A673 (cell line): ENCODE data around the gene POC5. TPM values are rescaled to one million over a fixed set of nuclear protein-coding genes. Genes with fewer than 3 reads are reported as not detected.

Experiments
- BruUV-seq: library from RNA; stranded (reverse); fragments of 400-500 nt; replicated peaks from 2 replicates; lab custom pipeline; 2021; lab: Mats Ljungman, UMichigan
- CTCF ChIA-PET: fragments of 300-600 bp; sonication (Branson Sonifier 250); formaldehyde crosslinking; loops from one replicate; lab custom pipeline; 2022; ENCODE audit warnings: antibody characterized with exemption; lab: Charles Lee
- POLR2A ChIA-PET: fragments of 300-600 bp; sonication (Branson Sonifier 250); formaldehyde crosslinking; loops from one replicate; lab custom pipeline; 2022; ENCODE audit warnings: antibody characterized with exemption; ENCODE audit not compliant: low non-redundant PET; lab: Charles Lee
- DNase-seq: peaks from one replicate; pipeline ENCODE4 v3.0.0-alpha.2; 2015; ENCODE audit warnings: low spot score
- H3K27ac ChIP-seq: fragments of 200-600 bp; sonication (generic); 2 replicates; pipeline ENCODE4 v1.5.1; 2016; ENCODE audit warnings: mixed run types, low read depth, mild to moderate bottlenecking, mixed read lengths, antibody characterized with exemption, low read length; ENCODE audit not compliant: poor library complexity, severe bottlenecking
- H3K27me3 ChIP-seq: fragments of 200-600 bp; sonication (generic); replicated peaks from 2 replicates; pipeline ENCODE4 v1.6.1; 2017; ENCODE audit warnings: mixed run types, low read depth, mild to moderate bottlenecking, mixed read lengths, antibody characterized with exemption, low read length; ENCODE audit not compliant: insufficient read depth, poor library complexity
- H3K36me3 ChIP-seq: fragments of 200-600 bp; sonication (generic); 2 replicates; pipeline ENCODE4 v1.6.1; 2016; ENCODE audit warnings: mixed run types, mild to moderate bottlenecking, mixed read lengths, antibody characterized with exemption, low read length; ENCODE audit not compliant: insufficient read depth, poor library complexity, severe bottlenecking
- H3K4me1 ChIP-seq: fragments of 200-600 bp; sonication (generic); 2 replicates; pipeline ENCODE4 v1.6.1; 2017; ENCODE audit warnings: mixed run types, mild to moderate bottlenecking, mixed read lengths, antibody characterized with exemption, low read length; ENCODE audit not compliant: insufficient read depth, poor library complexity, severe bottlenecking
- H3K4me3 ChIP-seq: fragments of 200-600 bp; sonication (generic); 2 replicates; pipeline ENCODE4 v1.5.1; 2016; ENCODE audit warnings: low read depth, mixed run types, mild to moderate bottlenecking, mixed read lengths, low read length; ENCODE audit not compliant: poor library complexity, severe bottlenecking
- H3K9me3 ChIP-seq: fragments of 200-600 bp; sonication (generic); 2 replicates; pipeline ENCODE4 v1.6.1; 2016; ENCODE audit warnings: mixed run types, low read depth, mild to moderate bottlenecking, mixed read lengths, antibody characterized with exemption, low read length; ENCODE audit not compliant: poor library complexity, severe bottlenecking
- CTCF ChIP-seq: fragments of 300-800, 200-600 bp; sonication (generic); conservative IDR thresholded peaks from 2 replicates; pipeline ENCODE4 v1.5.1; 2017; ENCODE audit warnings: low read depth, mild to moderate bottlenecking, antibody characterized with exemption, low read length, moderate library complexity, mixed read lengths
- EZH2 ChIP-seq: fragments of 200-600 bp; sonication (generic); IDR thresholded peaks from 2 replicates; pipeline ENCODE4 v1.6.1; 2017; ENCODE audit warnings: borderline replicate concordance, low read depth, mild to moderate bottlenecking, mixed read lengths, antibody characterized with exemption, low read length; ENCODE audit not compliant: poor library complexity, severe bottlenecking
- intact Hi-C: fragments of 100-400 bp; cut with micrococcal nuclease; formaldehyde crosslinking; loops from one replicate; pipeline ENCODE4 v1.10.0; 2022; ENCODE audit not compliant: unreplicated experiment
- total RNA-seq: library from RNA; stranded (reverse); gene quantifications from 2 replicates; pipeline ENCODE4 v1.2.3, GENCODE V29; 2021

The POC5 gene
- total RNA-seq, 1 experiment from 2014 or later, result 28.5 TPM

DNA sequence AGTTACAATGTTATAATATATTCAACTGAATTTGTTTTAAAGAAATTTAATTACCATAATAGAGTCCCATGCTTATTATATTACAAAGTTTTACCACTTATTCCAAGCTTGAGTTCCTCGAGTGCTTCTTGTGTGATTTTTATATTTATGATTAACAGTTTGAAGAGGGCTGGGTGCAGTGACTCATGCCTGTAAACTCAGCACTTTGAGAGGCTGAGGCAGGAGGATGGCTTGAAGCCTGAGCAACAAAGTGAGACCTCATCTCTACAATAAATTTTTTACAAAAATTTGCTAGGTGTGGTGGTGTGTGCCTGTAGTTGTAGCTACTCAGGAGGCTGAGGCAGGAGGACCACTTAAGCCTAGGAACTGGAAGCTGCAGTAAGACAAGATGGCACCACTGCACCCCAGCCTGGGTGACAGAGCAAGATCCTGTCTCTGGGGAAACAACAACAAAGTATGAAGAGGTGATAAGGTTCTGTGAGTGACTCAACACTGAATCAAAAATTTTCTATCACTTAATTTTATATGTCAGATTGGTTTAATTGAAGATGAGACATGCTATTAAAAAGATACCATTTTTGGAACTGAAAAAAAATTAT, 9.2 kb downstream of the POC5 start:
- no peak for DNase-seq
- peaks cover 33% of the 10 kb centered on the region for H3K36me3 ChIP-seq
- CTCF ChIA-PET, result no interaction called here
- H3K4me3 ChIP-seq, result no peak overlapping the region
- intact Hi-C loops, result no loop called here
- no TSS peak for BruUV-seq
- POLR2A ChIA-PET, result no interaction called here
- no peaks in the 10 kb centered on the region for H3K9me3 ChIP-seq
- H3K27ac ChIP-seq, result no peak overlapping the region
- no peaks in the 10 kb centered on the region for H3K27me3 ChIP-seq
- no peak for TF ChIP-seq CTCF
- no peak for TF ChIP-seq EZH2
- H3K4me1 ChIP-seq, result no peaks in the 10 kb centered on the region

GRCh38 chr5:75706775-75707174, 10.5 kb downstream of the POC5 start:
- CTCF ChIA-PET, result no interaction called here
- BruUV-seq, result no TSS peak
- no peak for DNase-seq
- H3K27ac ChIP-seq, result no peak overlapping the region
- peaks cover 28% of the 10 kb centered on the region for H3K36me3 ChIP-seq
- POLR2A ChIA-PET, result no interaction called here
- no peaks in the 10 kb centered on the region for H3K27me3 ChIP-seq
- no peaks in the 10 kb centered on the region for H3K4me1 ChIP-seq
- H3K4me3 ChIP-seq, result no peak overlapping the region
- H3K9me3 ChIP-seq, result no peaks in the 10 kb centered on the region
- intact Hi-C loops, result no loop called here
- TF ChIP-seq EZH2 (no peak), CTCF (no peak)

DNA sequence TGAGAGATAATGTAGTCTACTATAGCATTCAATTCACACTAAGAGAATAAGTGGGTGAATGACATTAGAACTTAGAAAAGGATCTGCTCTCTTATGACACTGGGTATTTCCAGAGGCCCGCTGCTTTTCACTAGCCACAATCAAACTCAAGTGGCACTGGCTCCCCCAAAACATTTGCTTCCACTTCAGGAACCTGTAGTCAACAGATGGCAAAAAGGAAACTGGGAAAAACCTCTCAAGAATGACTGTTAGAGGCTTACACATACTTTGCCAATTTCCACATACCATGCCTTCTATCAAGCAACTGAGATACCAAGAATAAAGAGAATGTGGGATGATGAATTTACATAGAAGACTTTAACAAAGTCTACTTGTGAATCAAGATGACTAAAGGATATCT, 11.2 kb downstream of the POC5 start:
- CTCF ChIA-PET, result no interaction called here
- DNase-seq, result no peak
- POLR2A ChIA-PET, result no interaction called here
- Histone ChIP-seq H3K27me3 (no peaks in the 10 kb centered on the region), H3K9me3 (no peaks in the 10 kb centered on the region), H3K27ac (no peak overlapping the region), H3K4me3 (no peak overlapping the region), H3K4me1 (no peaks in the 10 kb centered on the region), H3K36me3 (peaks cover 30% of the 10 kb centered on the region)
- TF ChIP-seq EZH2, result no peak
- no peak for TF ChIP-seq CTCF
- intact Hi-C loops, result no loop called here
- no TSS peak for BruUV-seq
